ENCODE data around the gene PKP4. TPM values are rescaled to one million over a fixed set of nuclear protein-coding genes. Genes with fewer than 3 reads are reported as not detected.

The PKP4 gene
- total RNA-seq, 3 donors from 2014 or later = 62.1 to 138 (median 121) TPM

DNA sequence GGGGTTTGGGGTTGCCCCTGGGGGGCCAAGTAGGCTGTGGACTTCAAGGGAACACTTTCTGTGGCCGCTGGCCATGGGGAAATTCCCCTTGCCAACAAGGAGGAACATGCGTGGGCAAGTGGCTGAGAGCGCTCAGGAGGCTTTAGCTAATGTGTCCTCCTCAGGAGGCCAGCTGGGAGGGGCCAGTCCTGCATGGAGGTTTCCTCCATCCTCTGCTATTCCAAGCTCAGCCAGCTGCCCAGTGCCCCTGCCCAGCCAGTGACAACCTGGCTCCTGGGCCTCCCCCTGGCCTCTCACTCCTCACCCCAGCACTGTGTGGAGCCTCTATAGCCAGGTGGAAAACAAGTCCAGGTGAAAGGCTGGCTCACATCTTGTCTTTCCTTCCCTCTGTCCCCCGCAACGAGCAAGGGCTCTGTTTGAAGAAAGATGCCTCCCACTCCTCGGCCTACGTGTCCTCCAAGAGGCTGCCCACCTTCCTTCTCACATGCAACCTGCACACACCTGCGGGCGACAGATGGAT lies 273.9 kb downstream of the PKP4 start:
- Histone ChIP-seq H3K27me3 (no peaks in the 10 kb centered on the region), H3K4me1 (no peaks in the 10 kb centered on the region), H3K27ac (no peak overlapping the region), H3K36me3 (no peaks in the 10 kb centered on the region), H3K4me3 (no peak overlapping the region), H3K9me3 (no peaks in the 10 kb centered on the region)
- intact Hi-C loops (cut with DNase I; ENCODE audit: low total_unique reads) = no loop called here
- TF ChIP-seq POLR2A (IDR thresholded peaks at IDR 0.05) (no peak), POLR2AphosphoS5 (IDR thresholded peaks at IDR 0.05) (no peak)
- TF ChIP-seq, protein P1, sequence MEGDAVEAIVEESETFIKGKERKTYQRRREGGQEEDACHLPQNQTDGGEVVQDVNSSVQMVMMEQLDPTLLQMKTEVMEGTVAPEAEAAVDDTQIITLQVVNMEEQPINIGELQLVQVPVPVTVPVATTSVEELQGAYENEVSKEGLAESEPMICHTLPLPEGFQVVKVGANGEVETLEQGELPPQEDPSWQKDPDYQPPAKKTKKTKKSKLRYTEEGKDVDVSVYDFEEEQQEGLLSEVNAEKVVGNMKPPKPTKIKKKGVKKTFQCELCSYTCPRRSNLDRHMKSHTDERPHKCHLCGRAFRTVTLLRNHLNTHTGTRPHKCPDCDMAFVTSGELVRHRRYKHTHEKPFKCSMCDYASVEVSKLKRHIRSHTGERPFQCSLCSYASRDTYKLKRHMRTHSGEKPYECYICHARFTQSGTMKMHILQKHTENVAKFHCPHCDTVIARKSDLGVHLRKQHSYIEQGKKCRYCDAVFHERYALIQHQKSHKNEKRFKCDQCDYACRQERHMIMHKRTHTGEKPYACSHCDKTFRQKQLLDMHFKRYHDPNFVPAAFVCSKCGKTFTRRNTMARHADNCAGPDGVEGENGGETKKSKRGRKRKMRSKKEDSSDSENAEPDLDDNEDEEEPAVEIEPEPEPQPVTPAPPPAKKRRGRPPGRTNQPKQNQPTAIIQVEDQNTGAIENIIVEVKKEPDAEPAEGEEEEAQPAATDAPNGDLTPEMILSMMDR (IDR thresholded peaks at IDR 0.05) = no peak
- no peak for DNase-seq (ENCODE audit: low spot score in 2 of 2)

DNA sequence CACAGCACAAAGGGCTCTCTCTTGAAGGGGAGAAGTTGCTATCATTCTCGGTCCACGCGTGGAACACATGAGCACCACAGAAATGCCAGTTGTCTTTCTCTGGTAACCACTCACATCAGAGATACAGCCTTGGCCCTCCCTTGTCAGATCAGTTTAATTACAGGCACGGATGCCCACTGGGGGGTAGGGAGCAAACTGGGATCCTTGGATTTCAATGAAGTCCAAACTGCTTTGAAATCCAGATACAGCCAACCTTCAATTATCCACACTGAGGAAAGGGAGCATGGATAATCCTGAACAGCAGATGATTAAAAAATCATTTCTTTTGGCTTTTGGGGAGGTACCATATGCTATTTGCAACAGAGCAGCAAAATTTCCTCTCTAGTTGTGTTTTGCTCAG lies 274.6 kb downstream of the PKP4 start:
- intact Hi-C loops (cut with DNase I; ENCODE audit: low total_unique reads) = no loop called here
- Histone ChIP-seq H3K4me3 (no peak overlapping the region), H3K27me3 (no peaks in the 10 kb centered on the region)

More for the DNA sequence above, 274.6 kb downstream of the PKP4 start:
- H3K27ac ChIP-seq = no peak overlapping the region
- H3K9me3 ChIP-seq = no peaks in the 10 kb centered on the region
- no peak for TF ChIP-seq POLR2AphosphoS5 (IDR thresholded peaks at IDR 0.05)
- TF ChIP-seq, protein P1 (IDR thresholded peaks at IDR 0.05) = no peak
- TF ChIP-seq POLR2A (IDR thresholded peaks at IDR 0.05) = no peak
- no peak for DNase-seq (ENCODE audit: low spot score in 2 of 2)
- no peaks in the 10 kb centered on the region for H3K4me1 ChIP-seq
- H3K36me3 ChIP-seq = no peaks in the 10 kb centered on the region

Other genes with a start within 250 kb of the PKP4 start
- gene CCDC148, start 199 bp upstream of the PKP4 start, total RNA-seq = 1 to 10 TPM; 1.4 to 9.8 (median 4.6) TPM